ENCODE measurements around the gene SNRNP40.
"Not testable (repeated sequence)": the region's sequence is repeated elsewhere in the genome, so short reads cannot be mapped to it uniquely, and the experiment has no call there.

Gene SNRNP40

DNA sequence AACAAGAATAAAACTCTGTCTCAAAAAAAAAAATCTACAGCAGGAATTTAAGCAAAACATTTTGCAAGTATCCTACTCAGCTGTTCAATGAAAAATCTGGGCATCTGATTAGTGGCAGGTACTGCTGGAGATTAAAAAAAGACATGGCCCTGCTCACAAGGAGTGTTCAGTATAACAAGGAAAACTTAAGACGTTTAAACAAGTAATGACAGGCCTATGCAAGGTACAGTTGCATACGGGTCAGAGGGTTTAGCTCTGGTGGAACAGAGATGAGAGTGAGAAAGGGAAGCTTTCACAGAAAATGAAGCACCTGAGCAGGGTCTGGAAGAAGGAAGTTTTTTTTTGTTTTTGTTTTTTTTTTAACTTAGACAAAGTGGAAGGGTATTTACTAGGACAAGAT, 23.0 kb downstream of the SNRNP40 start:
- no peak for DNase-seq

GRCh38 chr1:31272369-31272768, 24.2 kb downstream of the SNRNP40 start:
- no peak for DNase-seq

DNA sequence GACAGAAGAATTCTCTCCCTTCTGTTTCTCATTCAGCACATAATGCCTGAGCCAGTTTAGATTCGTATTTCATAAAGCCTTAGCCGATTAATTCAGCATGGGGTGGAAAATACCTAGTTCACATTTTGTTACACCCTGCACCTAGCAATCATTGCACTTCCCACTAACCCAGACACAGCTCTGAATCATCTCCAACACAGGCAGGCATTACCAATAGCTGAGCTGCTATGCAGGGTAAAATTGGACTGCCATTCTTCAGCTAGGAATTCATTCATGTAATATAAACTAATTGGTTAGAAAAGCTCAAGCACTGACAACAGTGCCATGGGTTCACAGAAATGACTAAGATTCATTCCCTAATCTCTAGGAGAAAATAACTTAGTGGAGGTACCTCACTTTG, 30.0 kb downstream of the SNRNP40 start:
- no peak for DNase-seq

DNA sequence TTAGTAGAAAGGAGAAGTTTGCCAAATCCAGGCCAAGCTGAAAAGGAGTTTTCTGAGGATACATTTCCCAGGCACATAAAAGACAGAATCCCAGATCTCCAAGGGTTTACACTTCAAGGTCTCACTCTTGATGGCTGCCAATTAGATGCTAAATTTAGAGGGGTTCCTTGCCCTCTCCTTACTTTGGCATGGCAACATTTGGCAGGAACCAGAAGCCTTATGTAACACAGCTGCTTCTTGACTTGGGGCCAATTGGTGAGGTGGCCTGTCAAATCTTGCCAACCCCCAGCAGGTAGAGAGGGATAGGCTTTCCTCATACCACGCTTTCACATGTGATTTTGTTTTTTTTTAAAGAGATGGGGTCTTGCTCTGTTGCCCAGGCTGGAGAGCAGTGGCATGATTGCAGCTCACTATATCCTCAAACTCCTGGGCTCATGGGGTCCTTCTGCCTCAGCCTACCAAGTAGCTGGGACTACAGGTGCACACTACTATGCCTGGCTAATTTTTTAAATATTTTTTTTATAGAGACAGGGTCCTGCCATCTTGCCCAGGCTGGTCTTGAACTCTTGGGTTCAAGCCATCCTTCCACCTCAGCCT, 31.7 kb downstream of the SNRNP40 start:
- DNase-seq: no peak

- DNase-seq: no peak
Observed at GRCh38 chr1:31263408-31263807, 33.2 kb downstream of the SNRNP40 start.

DNA sequence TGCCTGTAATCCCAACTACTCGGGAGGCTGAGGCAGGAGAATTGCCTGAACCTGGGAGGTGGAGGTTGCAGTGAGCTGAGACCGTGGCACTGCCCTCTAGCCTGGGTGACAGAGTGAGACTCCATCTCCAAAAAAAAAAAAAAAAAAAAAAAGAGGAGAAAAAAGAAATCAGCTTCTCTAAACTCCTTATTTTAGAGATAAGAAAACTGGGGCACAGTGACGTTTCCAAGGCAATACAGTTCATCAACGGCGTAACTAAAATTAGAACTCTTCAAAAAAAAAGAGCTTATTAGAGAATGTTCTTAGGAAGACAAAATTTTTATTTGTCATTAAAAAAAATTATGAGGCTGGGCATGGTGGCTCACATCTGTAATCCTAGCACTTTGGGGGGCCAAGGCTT, 34.2 kb downstream of the SNRNP40 start:
- DNase-seq: not testable (repeated sequence)

GRCh38 chr1:31261916-31262315, 34.7 kb downstream of the SNRNP40 start:
- no peak for DNase-seq

GRCh38 chr1:31259746-31260145, 36.8 kb downstream of the SNRNP40 start:
- no peak for DNase-seq

- no peak for DNase-seq
Observed at GRCh38 chr1:31258581-31258980, 38.0 kb downstream of the SNRNP40 start.

- DNase-seq: no peak
Observed at GRCh38 chr1:31257213-31257612, 39.4 kb downstream of the SNRNP40 start.

DNA sequence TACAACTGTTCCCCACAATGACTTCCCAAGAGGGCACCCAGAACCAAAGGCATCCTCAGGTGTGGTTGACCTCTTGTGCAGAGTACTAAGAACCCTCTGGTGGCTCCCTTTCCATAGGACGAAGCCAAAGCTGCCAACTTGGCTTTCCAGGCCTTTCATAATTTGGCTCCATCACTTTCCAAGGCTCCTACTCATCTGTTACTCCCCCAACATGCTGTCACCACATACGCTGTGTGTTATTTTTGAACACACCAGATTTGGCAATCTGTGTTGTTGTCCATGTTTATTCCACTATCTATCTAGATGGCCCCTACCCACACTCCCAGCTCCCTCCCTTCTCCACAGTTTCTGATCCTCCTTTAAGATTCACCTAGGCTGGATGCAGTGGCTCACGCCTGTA, 46.7 kb downstream of the SNRNP40 start:
- no peak for DNase-seq

- no peak for DNase-seq
Observed at GRCh38 chr1:31248276-31248675, 48.3 kb downstream of the SNRNP40 start.

DNA sequence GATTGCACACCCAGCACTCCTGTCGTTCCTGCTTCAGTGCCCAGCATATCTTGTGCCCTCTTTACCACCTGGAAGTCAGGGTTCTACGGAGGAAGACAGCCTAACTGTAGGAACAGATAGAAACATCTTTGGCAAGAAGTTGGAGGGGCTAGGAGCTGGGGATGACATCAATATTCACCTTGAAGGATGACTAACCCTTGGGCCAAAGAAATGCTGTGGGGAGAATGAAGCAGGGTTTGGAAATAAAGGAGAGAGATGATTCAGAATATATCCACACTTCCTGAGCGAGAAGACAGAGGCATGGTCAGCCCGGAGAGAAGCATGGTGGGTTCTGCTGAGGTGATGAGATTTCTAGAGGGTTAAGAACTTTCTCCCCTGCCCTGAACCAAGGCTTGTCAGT, 52.3 kb downstream of the SNRNP40 start:
- no peak for DNase-seq

GRCh38 chr1:31243501-31244286, 52.9 kb downstream of the SNRNP40 start:
- no peak for DNase-seq

DNA sequence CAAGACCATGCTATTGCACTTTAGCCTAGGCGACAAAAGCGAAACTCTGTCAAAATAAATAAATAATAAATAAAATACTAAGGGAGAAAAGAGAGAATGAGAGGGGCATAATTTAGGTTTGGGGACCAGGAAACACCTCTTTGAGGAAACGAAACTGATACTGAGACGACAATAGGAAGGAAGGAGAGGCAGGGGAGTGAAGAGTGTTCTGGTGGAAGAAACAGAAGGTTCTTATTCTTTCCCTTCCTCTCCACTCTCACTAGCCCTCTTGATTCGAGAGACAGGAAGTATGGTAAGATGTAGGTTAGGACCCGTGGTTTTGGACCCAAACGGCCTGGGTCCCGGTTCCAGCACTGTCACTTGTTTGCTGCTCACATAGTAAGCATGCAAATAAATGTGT, 55.3 kb downstream of the SNRNP40 start:
- DNase-seq: no peak

DNA sequence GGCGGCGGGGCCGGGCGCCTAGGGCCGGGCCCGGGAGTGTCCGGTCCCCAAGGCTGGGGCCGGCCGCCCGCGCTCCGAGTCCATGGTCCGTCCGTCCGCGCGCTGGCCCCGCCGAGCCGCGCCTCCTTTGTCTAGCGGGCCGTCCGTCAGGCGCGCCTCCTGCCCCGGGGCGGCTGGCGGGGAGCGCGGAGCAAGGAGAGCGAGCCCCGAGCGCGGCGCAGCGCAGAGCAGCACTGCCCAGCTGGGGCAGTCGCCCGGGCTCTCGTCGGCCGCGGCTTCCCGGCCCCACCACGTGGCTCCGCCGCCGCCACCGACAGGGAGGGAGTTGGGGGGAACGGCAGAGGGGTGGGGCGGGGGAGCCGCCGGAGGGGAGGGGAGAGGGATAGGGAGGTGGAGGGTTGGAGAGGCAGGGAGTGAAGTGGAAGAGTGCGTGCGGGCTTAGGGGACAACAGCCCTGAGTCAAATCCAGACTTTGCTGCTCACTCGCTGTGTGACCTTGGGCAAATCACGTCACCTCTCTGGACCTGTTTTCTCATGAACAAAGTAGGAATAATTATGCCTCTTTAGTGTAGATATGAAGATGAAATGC, 56.8 kb downstream of the SNRNP40 start, which contains the start of gene NKAIN1:
TSS of gene NKAIN1 (minus strand) at position 235 of the 589 bp plus-strand sequence. CDS start 340 bp downstream, outside the sequence.
- DNase-seq: no peak

DNA sequence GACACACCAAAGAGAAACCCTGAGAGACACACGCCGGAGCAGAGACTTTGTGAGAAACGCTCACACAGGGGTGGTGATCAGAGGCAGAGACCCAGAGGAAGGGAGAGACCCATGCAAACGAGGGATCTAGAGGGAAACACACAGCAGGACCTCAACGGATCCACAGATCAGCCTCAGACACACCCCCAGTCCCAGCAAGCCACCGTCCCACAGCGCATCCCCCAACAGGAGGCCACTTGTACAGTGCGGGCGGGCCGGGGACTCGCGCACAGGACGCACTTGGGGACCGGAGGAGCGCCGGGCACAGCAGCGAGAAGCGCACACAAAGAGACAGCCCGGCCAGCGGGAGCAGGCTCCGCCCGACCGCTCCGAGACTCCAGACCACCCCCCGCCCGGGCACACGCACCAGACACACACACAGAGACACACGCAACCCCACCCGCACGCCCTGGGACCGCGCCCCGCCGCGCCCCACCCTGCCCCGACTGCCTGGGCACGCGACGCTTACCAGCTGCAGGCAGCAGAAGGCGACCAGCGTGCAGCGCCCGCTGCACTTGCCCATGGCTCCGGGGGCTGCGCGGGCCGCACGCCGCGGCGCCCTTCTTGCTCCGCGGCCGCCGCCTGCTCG, 57.5 kb downstream of the SNRNP40 start:
- DNase-seq: no peak

- DNase-seq: no peak
Observed at GRCh38 chr1:31238612-31238985, 58.0 kb downstream of the SNRNP40 start.

DNA sequence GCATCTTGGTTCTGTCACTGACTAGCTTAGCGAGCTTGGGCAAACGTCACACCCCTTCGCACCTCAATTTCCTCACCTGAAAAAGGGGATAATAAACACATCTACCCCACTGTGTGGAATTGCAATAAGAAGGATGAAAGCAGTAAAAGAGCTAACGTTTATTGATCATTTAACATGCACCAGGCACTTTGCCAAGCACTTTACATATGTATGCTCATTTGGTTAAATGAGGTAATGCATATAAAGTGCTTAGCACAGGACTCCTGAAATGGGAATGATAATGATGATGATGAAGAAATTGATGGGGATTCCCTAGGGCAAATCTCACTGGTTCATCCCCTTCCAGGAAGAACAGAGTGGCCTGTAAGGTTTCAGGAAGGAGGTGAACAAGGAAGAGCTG, 61.7 kb downstream of the SNRNP40 start:
- DNase-seq: no peak

DNA sequence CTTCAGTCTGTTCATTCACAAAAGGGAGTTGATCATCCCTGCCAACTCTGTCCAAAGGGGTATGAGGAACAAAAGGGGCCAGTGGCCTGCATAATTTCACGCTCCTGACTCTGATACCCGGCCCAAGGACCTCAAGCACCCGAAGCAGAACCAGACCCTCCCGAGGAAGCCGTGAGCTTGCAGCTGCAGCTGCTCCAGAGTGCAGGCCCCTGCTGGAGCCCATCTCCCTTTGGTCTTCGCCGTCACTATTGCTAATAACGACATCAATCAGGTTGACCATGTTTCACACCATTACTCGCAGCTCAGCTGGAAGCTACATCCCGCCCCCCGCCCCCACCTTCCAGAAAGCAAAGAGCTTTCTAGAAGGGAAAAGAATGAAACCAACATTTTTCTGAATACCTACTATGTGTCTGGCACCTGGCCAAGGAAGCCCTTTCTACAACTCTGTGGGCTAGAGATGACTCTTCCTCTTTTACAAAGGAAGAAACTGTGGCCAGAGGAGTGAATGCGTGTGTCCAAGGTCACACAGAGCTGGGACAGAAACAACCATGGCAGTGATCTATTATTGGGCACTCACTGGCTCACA, 62.4 kb downstream of the SNRNP40 start:
- DNase-seq: no peak

- DNase-seq: no peak
Observed at GRCh38 chr1:31232689-31233088, 63.9 kb downstream of the SNRNP40 start.

DNA sequence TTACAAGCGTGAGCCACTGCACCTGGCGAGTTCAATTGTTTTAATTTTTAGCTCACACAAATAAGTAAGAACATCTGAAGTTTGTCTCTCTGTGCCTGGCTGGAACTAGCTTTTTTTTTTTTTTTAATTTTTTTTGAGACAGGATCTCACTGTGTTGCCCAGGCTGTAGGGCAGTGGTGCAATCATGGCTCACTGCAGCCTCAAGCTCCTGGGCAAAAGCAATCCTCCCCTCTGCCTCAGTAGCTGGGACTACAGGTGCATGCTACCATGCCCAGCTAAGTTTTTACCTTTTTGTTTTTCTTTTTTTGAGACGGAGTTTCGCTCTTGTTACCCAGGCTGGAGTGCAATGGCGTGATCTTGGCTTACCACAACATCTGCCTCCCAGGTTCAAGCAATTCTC, 64.8 kb downstream of the SNRNP40 start:
- no peak for DNase-seq

DNA sequence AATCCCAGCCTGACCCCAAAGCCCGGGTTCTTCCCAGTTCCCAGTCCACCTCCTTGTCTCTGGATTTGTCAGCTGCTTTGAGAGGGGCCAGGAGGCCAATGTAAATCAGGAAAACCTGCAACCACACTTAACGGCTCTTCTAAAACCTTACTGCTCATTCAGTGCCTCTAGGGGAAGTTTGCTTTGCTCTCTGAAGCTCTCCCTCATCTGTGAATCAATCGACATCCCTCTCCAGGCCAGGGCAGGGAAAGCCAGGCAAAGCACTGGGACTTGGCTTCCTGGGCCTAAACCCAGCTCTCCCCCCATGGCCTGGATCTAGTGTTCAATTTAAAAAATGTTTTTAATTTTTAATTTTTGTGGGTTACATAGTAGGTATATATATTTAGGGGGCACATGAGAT, 66.2 kb downstream of the SNRNP40 start:
- DNase-seq: no peak

- no peak for DNase-seq
Observed at GRCh38 chr1:31228986-31229385, 67.6 kb downstream of the SNRNP40 start.

Measured in amniotic stem cell (primary cell).